K562 (cell line): ENCODE results near the gene ZSWIM9. TPM values are rescaled to one million over a fixed set of nuclear protein-coding genes. Genes with fewer than 3 reads are reported as not detected.

Experiments used
- ATAC-seq: fragments of 200-7000 bp; cut with Tn5 transposase; 3 replicates; pipeline ENCODE4 v1.9.1; 2020; ENCODE audit warnings: moderate library complexity
- BruUV-seq: library from RNA; stranded (reverse); fragments of 400-500 nt; replicated peaks from 2 replicates; lab custom pipeline; 2021; lab: Mats Ljungman, UMichigan
- CTCF ChIA-PET: fragments of 300-600 bp; formaldehyde crosslinking; extraction: SDS; loops from one replicate; lab custom pipeline; 2021; ENCODE audit warnings: low intra/inter-chr PET ratio; lab: Yijun Ruan, JAX
- POLR2A ChIA-PET: fragments of 300-600, 350-650 bp; sonication (Branson Sonifier 250); formaldehyde crosslinking; extraction: SDS; loops from one replicate; lab custom pipeline; 2021; ENCODE audit warnings: antibody characterized with exemption, inconsistent platforms; lab: Yijun Ruan, JAX
- DNase-seq, 4 experiments: peaks; one replicate each; pipeline versions ENCODE4 v3.0.0 to v3.0.0-alpha.2; 2011 to 2018; ENCODE audit warnings: low spot score in 3 of 4, mixed read lengths in 3 of 4; ENCODE audit errors: extremely low read depth in 1 of 4
- FAIRE-seq: peaks from 2 replicates; lab custom pipeline; 2011; peaks lifted over from hg19 to GRCh38; lab: Jason Lieb, UNC
- H2AFZ ChIP-seq: 2 replicates; pipeline ENCODE4 v1.6.0; 2011; ENCODE audit warnings: low read depth, low read length, control low read depth, inconsistent platforms
- H3K27ac ChIP-seq: fragments of 200-600 bp; 3 replicates; pipeline ENCODE4 v1.8.0; 2011; ENCODE audit warnings: low read depth, mild to moderate bottlenecking, control low read depth, inconsistent platforms, low read length, moderate library complexity, mixed read lengths; ENCODE audit errors: extremely low read depth
- H3K27me3 ChIP-seq, 2 experiments: fragments of 300-600 bp in 1 of 2; 2 replicates in 1 of 2; 3 replicates in 1 of 2; pipeline versions ENCODE4 v1.6.0 to v1.8.0; 2011; ENCODE audit warnings: inconsistent platforms in 2 of 2, low read length in 2 of 2, mild to moderate bottlenecking in 1 of 2, mixed read lengths in 1 of 2, moderate library complexity in 1 of 2; ENCODE audit not compliant: control insufficient read depth in 2 of 2, insufficient read depth in 2 of 2
- H3K36me3 ChIP-seq: fragments of 300-600 bp; 3 replicates; pipeline ENCODE4 v1.8.0; 2011; ENCODE audit warnings: mild to moderate bottlenecking, low read length, inconsistent platforms; ENCODE audit not compliant: control insufficient read depth, insufficient read depth
- H3K4me1 ChIP-seq, 2 experiments: fragments of 200-600 bp in 1 of 2; replicated peaks in 1 of 2; 2 replicates in 1 of 2; 3 replicates in 1 of 2; pipeline versions ENCODE4 v1.5.1 to v1.8.0; 2011; ENCODE audit warnings: inconsistent platforms in 2 of 2, low read length in 2 of 2, mild to moderate bottlenecking in 1 of 2, mixed read lengths in 1 of 2, moderate library complexity in 1 of 2; ENCODE audit not compliant: control insufficient read depth in 2 of 2, insufficient read depth in 2 of 2
- H3K4me2 ChIP-seq: 2 replicates; pipeline ENCODE4 v1.6.1; 2011; ENCODE audit warnings: low read length, control low read depth, inconsistent platforms, mixed read lengths; ENCODE audit not compliant: insufficient read depth
- H3K4me3 ChIP-seq: fragments of 200-600 bp; sonication (generic), shearing (Covaris generic); 2 replicates; pipeline ENCODE4 v1.5.1; 2016; ENCODE audit warnings: control low read depth, inconsistent platforms
- H3K79me2 ChIP-seq: fragments of 200-600 bp; 3 replicates; pipeline ENCODE4 v1.8.0; 2011; ENCODE audit warnings: low read length, inconsistent platforms; ENCODE audit not compliant: control insufficient read depth, insufficient read depth
- H3K9ac ChIP-seq, 2 experiments: 2 replicates each; pipeline versions ENCODE4 v1.6.0 to v1.6.1; 2011; ENCODE audit warnings: low read depth in 2 of 2, low read length in 2 of 2, control low read depth in 1 of 2, inconsistent platforms in 1 of 2, mild to moderate bottlenecking in 1 of 2, mixed read lengths in 1 of 2; ENCODE audit not compliant: insufficient read depth in 1 of 2
- H3K9me1 ChIP-seq: one replicate; pipeline ENCODE4 v1.6.0; 2011; ENCODE audit warnings: inconsistent platforms, mild to moderate bottlenecking, low read length, moderate library complexity; ENCODE audit not compliant: control insufficient read depth, insufficient read depth
- H3K9me3 ChIP-seq: replicated peaks from 2 replicates; pipeline ENCODE4 v1.5.1; 2011; ENCODE audit warnings: low read depth, low read length, inconsistent platforms; ENCODE audit not compliant: control insufficient read depth, insufficient read depth
- H4K20me1 ChIP-seq: replicated peaks from 2 replicates; pipeline ENCODE4 v1.6.1; 2011; ENCODE audit warnings: low read length, inconsistent platforms, mixed read lengths; ENCODE audit not compliant: control insufficient read depth, insufficient read depth
- KLF10 ChIP-seq: fragments of 250-450 bp; sonication (Bioruptor Pico); IDR thresholded peaks from 2 replicates; pipeline ENCODE4 v1.6.1; 2021; ENCODE audit warnings: matching md5 sums
- MLLT1 ChIP-seq, 2 experiments: fragments of 450-650 bp; IDR thresholded peaks; 2 replicates each; pipeline ENCODE4 v1.6.1; 2016
- TCF15 ChIP-seq: fragments of 250-450 bp; sonication (Bioruptor Pico); IDR thresholded peaks from 2 replicates; pipeline ENCODE4 v1.8.0; 2022; ENCODE audit warnings: moderate library complexity, mild to moderate bottlenecking, inconsistent platforms
- ZHX1 ChIP-seq: fragments of 150-350 bp; conservative IDR thresholded peaks from 2 replicates; pipeline ENCODE4 v1.6.1; 2014; ENCODE audit warnings: low read length
- ZNF668 ChIP-seq: fragments of 250-450 bp; sonication (Bioruptor Pico); IDR thresholded peaks from 2 replicates; pipeline ENCODE4 v1.8.0; 2022; ENCODE audit warnings: mild to moderate bottlenecking, inconsistent platforms
- WGBS: fragments of 100-300 bp; shearing (Covaris generic); methylation state at CpG from one replicate; pipeline ENCODE4 v1.1.6; 2016; ENCODE audit warnings: low coverage, mixed read lengths; ENCODE audit not compliant: insufficient coverage; ENCODE audit errors: missing lambda C conversion rate; 5-methylcytosine and 5-hydroxymethylcytosine counted together
- in situ Hi-C: fragments of 300-500 bp; cut with MboI; formaldehyde crosslinking; loops from 4 replicates; pipeline ENCODE4 v1.15.0; 2018; ENCODE audit warnings: inconsistent platforms, mixed read lengths
- intact Hi-C: fragments of 100-400 bp; cut with micrococcal nuclease; formaldehyde crosslinking; loops from 2 replicates; pipeline ENCODE4 v1.14.2; 2022
- polyA plus RNA-seq, 8 experiments: library from polyadenylated mRNA; depleted of rRNA in 4 of 8; stranded (reverse) in 5 of 8; unstranded in 3 of 8; fragments of >200 nt; fragmentation: Nextera tagmentation in 2 of 8; fragmentation: Illumina TruSeq in 1 of 8; extraction: Ambion mirVana in 2 of 8; extraction: Trizol in 1 of 8; gene quantifications; 2 replicates each; pipeline versions ENCODE4 v1.2.1 to v1.2.3, GENCODE V29; 2011 to 2014; ENCODE audit warnings: inconsistent platforms in 1 of 8, missing spikeins in 1 of 8
- total RNA-seq, 7 experiments: library from RNA; depleted of rRNA in 6 of 7; stranded (reverse); fragments of >200 nt in 6 of 7; fragmentation: Illumina TruSeq in 2 of 7; extraction: Trizol in 2 of 7; gene quantifications; 2 replicates each; pipeline versions ENCODE4 v1.2.1 to v1.2.3, GENCODE V29; 2011 to 2021; ENCODE audit warnings: low replicate concordance in 1 of 7

ZSWIM9 gene
- total and polyA plus RNA-seq, 9 of the 15 experiments (the other 6 are each of a cell fraction or from before 2014, with no cell fraction given), result 0.04 to 1.4 (median 0.34) TPM; not detected in 1

GRCh38 chr19:48136547-48136946 is 33.9 kb upstream of the ZSWIM9 start:
- no peak for FAIRE-seq
- ChIA-PET CTCF (no interaction called here), POLR2A (interaction anchor here (0.6 to 1.3 kb wide), 3 partner anchors 11 to 22 kb away, joined by 3 to 4 read pairs (median 3); no protein-coding TSS in a partner anchor)
- Histone ChIP-seq H3K9me1 (no peaks in the 10 kb centered on the region), H3K4me3 (no peak overlapping the region), H3K79me2 (no peaks in the 10 kb centered on the region), H3K9ac (no peak overlapping the region), H4K20me1 (no peaks in the 10 kb centered on the region), H3K27me3 (no peaks in the 10 kb centered on the region), H3K4me2 (no peak overlapping the region), H3K9me3 (no peaks in the 10 kb centered on the region), H3K4me1 (peaks cover 0 to 11% of the 10 kb centered on the region in 2 experiments; a peak in 1 of 5 replicates), H3K36me3 (peaks cover 79% of the 10 kb centered on the region; the same call in 2 of the 3 replicates), H3K27ac (no peak overlapping the region), H2AFZ (no peak overlapping the region)
- peak; percentile 32; the same call in 2 of the 3 replicates for ATAC-seq
- DNase-seq, result no peak
- WGBS, result 87% methylated on average over 4 of the region's 4 CpGs
- in situ Hi-C loops, result no loop called here
- BruUV-seq, result no TSS peak
- intact Hi-C loops, result no loop called here
- TF ChIP-seq MLLT1 (IDR thresholded peaks at IDR 0.05), result peak in 1 of 2 experiments; percentile 81; a peak in 1 of 4 replicates
- TF ChIP-seq TCF15 (CRISPR knock-in tag), result no peak
- TF ChIP-seq ZHX1, result no peak
- TF ChIP-seq KLF10 (CRISPR knock-in tag), result no peak
- TF ChIP-seq ZNF668, result no peak
